HPDE6-E6E7 (cell line): ENCODE results near the gene PDCD1LG2.
"Not testable (repeated sequence)": the region's sequence is repeated elsewhere in the genome, so short reads cannot be mapped to it uniquely, and the experiment has no call there.

Experiments used
- DNase-seq: peaks from one replicate; pipeline ENCODE4 v3.0.0; 2011; ENCODE audit warnings: missing footprints; ENCODE audit errors: extremely low spot score

The PDCD1LG2 gene

DNA sequence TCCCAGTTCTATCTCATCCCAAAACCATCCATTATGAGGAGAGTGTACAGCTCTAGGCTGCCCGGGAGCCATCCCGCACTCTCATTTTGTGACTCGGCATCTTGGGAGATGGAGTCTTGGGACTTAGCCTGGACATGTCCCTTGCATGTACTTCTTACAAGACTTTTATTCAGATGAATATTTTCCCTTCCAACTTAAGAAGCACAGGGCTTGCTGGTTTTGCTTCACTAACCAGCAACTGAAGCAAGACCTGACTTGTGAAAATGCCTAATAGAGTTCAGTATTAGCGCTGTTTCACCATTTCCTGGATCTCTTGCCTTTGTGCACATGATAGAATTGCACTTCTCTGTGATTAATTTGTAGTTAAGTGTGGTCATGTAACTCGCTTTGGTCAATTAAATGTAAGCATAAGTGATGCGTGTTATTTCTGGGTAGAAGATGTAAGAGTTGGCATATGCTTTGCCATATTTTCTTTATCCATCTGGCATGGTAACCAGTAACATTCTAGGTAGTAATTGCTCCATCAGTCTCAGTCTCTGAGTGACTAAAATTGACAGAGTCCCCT lies 55.8 kb downstream of the PDCD1LG2 start:
- DNase-seq: peak; percentile 38

- no peak for DNase-seq
Measured at GRCh38 chr9:5568868-5569267, 58.5 kb downstream of the PDCD1LG2 start.

DNA sequence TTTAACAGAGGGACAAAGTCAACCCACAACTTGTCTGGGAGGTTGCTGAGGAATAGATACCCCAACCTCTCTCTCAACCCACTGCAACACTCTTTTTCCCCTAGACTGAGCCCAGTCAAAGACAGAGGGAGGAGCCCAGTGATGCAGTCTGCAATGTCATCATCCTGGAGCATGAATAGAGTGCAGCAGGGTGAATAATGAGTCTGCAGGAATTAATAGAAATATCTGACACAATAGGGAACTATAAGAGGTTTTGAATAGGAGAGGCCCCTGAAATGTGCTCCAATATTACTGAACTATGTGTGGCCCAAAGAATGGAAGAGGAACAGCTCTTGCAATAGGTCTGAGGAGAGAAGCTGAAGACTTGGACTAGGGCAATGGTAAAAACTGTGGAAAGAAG lies 59.1 kb downstream of the PDCD1LG2 start:
- DNase-seq: no peak

GRCh38 chr9:5569891-5570290 lies 59.6 kb downstream of the PDCD1LG2 start:
- DNase-seq: no peak

GRCh38 chr9:5571629-5572232 lies 61.4 kb downstream of the PDCD1LG2 start:
- DNase-seq: no peak

DNA sequence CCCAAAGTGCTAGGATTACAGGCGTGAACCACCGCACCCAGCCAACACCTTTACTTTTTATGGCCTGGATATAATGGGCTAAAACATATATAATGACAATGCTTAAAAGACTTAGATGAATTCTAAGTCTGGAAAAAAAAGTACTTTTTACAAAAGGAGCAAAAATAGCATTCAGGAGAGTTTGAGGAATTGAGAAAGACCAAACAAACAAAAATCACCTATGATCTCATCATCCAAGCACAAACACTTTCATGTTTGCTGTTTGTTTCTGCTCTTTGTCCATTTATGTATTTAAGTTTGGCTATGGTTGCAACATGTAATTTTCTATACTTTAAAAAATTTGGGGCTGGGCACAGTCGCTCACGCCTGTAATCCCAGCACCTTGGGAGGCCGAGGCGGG lies 63.8 kb downstream of the PDCD1LG2 start:
- DNase-seq: no peak

DNA sequence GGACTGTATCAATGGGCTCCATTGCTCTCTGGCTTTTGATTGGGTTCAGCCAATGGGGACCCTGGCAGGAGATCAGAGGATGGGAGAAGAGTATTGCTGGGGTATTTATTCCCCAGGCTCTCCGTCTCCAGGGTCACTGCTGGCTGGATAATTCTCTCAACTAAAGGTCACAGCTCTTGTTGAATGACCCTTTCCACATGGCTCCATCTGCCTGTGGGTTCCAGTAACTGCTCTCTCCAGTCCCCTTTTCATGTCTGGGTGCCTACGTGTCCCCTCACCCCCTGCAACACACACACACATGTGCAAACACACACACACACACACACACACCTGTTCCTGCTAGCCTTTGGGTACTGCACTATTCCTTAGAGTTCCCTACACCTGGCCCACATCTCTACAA lies 64.7 kb downstream of the PDCD1LG2 start:
- no peak for DNase-seq

DNA sequence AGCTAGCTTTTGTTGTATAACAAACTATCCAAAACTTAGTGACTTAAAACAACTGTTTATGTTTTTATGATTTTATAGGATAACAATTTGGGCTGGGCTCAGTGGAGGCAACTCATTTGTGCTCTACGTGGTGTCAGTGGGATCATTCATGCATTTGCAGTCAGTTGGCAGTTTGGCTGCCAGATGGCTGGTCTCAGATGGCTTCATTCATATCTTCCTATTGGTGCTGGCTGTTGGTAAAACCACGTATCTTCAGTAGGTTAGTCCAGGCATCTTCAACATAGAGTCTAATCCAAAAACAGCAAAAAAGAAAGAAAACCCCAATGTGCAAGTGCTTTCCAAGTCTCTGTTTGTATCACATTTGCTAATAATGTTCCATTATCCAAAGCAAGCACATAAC lies 66.9 kb downstream of the PDCD1LG2 start:
- no peak for DNase-seq

- DNase-seq: no peak
Measured at GRCh38 chr9:5578018-5578697, 67.8 kb downstream of the PDCD1LG2 start.

DNA sequence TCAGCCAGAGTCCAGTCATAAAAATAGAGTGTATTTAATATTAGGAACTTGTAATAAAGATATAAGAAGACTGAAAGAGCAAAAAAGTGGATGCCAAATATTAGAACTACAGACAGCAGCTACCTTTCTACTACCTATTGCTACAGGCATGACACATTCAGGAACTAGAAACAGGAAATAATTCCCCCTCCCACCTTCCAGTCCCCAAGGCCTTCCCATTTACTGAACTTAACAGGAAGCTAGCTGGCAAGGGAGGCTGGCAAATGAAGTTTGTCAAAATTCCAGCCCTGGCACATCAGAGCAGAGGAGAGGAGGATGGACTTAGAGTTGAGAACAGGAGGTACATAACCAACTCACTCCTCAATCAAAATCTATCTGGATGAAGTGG lies 68.4 kb downstream of the PDCD1LG2 start:
- DNase-seq: no peak

DNA sequence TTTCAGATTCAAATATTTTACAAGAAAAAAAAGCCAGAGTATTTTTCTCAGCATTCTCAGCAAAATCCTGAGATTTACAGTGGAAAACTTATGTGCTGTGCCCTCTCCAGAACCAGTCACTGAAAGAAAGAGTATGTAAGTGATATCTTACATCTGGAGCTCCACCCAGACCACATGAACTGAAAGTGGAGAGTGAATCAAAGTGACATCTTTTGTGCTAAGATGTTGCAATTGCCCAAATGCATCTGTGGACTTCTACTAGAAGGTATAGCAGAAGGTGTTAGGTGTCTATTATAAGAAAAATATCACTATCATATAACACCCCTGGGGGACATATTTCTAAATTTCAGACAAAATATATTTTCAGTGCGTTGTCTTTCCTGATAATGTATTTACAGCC lies 69.5 kb downstream of the PDCD1LG2 start:
- no peak for DNase-seq

GRCh38 chr9:5580650-5581049 lies 70.3 kb downstream of the PDCD1LG2 start:
- no peak for DNase-seq

DNA sequence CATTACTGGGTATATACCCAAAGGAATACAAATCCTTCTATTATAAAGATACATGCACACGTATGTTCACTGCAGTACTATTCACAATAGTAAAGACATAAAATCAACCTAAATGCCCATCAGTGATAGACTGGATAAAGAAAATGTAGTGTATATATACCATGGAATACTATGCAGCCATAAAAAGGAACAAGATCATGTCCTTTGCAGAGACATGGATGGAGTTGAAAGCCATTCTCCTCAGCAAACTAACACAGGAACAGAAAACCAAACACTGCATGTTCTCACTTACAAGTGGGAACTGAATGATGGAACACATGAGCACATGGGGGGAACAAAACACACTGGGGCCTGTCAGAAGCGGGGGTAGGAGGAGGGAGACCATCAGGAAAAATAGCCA lies 71.4 kb downstream of the PDCD1LG2 start:
- DNase-seq: not testable (repeated sequence)

GRCh38 chr9:5582835-5583195 lies 72.5 kb downstream of the PDCD1LG2 start:
- no peak for DNase-seq

GRCh38 chr9:5586391-5586802 lies 76.1 kb downstream of the PDCD1LG2 start:
- no peak for DNase-seq

GRCh38 chr9:5587024-5587423 lies 76.7 kb downstream of the PDCD1LG2 start:
- DNase-seq: no peak

GRCh38 chr9:5592231-5592630 lies 81.9 kb downstream of the PDCD1LG2 start:
- DNase-seq: no peak

DNA sequence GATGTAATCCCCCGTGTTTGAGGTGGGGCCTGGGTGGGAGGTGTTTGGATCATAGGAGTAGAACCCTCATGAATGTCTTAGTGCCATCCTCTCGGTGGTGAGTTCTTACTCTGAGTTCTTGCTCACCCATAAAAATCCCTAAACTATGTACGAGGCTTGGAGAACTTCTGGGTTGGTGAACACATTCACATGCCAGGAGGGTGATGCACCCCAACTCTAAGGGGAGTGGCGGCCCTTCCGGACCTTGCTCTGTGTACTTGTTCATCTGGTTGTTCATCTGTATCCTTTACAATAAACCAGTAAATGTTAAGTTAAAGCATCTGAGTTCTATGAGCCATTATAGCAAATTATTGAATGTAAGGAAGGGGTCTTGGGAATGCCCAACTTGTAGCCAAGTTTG lies 82.6 kb downstream of the PDCD1LG2 start:
- no peak for DNase-seq

DNA sequence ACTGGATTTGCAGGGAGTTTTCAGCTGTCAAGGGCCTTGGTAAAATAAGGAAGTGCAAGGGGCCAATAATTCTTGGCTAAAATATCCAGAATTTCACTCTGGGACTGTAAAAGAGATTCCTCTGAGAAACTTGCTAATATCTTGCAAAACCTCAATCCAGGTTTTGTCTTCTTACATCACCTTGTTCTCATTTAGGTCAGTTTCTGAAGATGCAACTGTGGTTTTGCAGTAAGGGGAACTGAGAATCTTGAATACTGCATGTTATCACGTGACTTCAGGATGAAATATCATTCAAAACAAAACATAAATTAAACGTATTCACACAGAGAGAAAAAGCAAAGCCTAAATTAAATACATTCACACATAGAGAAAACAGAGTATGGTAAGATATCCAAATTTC lies 83.6 kb downstream of the PDCD1LG2 start:
- DNase-seq: no peak

GRCh38 chr9:5596173-5596572 lies 85.8 kb downstream of the PDCD1LG2 start:
- no peak for DNase-seq

DNA sequence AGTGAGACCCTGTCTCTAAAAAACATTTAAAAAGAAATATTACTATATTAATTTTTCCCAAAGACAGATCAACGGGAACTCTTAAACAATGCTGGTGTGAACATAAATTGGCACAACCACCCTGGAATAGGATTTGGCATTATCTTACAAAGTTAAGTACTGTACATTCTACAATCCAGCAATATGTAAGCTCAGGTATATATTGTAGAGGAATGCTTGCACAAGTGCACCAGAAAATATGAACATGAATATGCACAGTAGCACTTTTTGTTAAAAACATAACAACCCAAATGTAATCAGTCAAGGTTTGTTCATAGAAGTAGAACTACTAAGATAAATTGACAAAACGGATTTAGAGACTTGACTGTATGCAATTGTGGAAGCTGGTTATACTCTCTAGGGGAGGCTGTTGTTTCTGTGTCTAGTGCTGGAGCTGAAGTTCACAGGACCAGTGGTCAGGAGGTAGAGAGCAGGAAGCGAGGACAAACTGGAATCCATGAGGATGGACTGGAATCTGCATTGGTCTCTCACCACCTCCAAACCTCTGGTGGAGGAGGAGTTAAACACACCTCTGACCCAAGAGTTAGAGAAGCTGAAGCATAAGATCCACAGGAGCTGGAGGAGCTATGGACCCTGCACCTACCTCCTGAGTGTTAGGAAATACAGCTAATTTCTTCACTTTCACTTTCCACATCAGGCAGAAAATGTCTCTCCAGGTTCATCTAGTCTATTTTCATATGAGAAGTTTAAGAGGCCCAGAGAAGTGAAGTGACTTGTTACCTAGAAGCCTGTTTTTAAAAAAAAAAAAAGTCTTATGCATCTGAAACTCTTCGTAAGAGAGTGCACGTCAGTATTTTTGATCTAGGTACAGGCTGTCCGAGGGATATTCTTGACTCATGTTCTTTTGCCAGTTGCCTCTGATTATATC lies 98.2 kb downstream of the PDCD1LG2 start:
- no peak for DNase-seq

- no peak for DNase-seq
Measured at GRCh38 chr9:5609226-5609596, 98.9 kb downstream of the PDCD1LG2 start.

GRCh38 chr9:5610491-5610890 lies 100.2 kb downstream of the PDCD1LG2 start:
- DNase-seq: no peak
